Calu3 (cell line): ENCODE data around the gene PIK3C2G. TPM values are rescaled to one million over a fixed set of nuclear protein-coding genes. Genes with fewer than 3 reads are reported as not detected.

ENCODE experiments used
- BruUV-seq: library from RNA; stranded (reverse); fragments of 400-500 nt; replicated peaks from 2 replicates; lab custom pipeline; 2021; lab: Mats Ljungman, UMichigan
- CTCF ChIA-PET: fragments of 300-600 bp; sonication (Branson Sonifier 250); formaldehyde crosslinking; loops from one replicate; lab custom pipeline; 2022; ENCODE audit warnings: antibody characterized with exemption; lab: Charles Lee
- DNase-seq: peaks from one replicate; pipeline ENCODE4 v3.0.0; 2022
- H3K27ac Mint-ChIP-seq: one replicate; pipeline ENCODE4 v1.8.0; 2022; ENCODE audit warnings: mixed read lengths; ENCODE audit not compliant: unreplicated experiment
- H3K27me3 Mint-ChIP-seq: one replicate; pipeline ENCODE4 v1.8.0; 2022; ENCODE audit warnings: mixed read lengths; ENCODE audit not compliant: unreplicated experiment
- H3K36me3 Mint-ChIP-seq: one replicate; pipeline ENCODE4 v1.8.0; 2022; ENCODE audit warnings: mild to moderate bottlenecking, moderate library complexity, mixed read lengths; ENCODE audit not compliant: insufficient read depth, unreplicated experiment
- H3K4me1 Mint-ChIP-seq: one replicate; pipeline ENCODE4 v1.8.0; 2022; ENCODE audit warnings: mild to moderate bottlenecking, low read depth, mixed read lengths; ENCODE audit not compliant: unreplicated experiment
- H3K4me3 Mint-ChIP-seq: one replicate; pipeline ENCODE4 v1.8.0; 2022; ENCODE audit warnings: mild to moderate bottlenecking, low read depth, moderate library complexity, mixed read lengths; ENCODE audit not compliant: unreplicated experiment
- H3K9me3 Mint-ChIP-seq: one replicate; pipeline ENCODE4 v1.8.0; 2022; ENCODE audit warnings: low read depth, mixed read lengths; ENCODE audit not compliant: unreplicated experiment
- CTCF ChIP-seq: fragments of 200-600 bp; IDR thresholded peaks from one replicate; pipeline ENCODE4 v1.8.0; 2022; ENCODE audit warnings: antibody characterized with exemption; ENCODE audit not compliant: unreplicated experiment
- intact Hi-C: fragments of 100-400 bp; cut with micrococcal nuclease; formaldehyde crosslinking; loops from one replicate; pipeline ENCODE4 v1.10.0; 2022; ENCODE audit not compliant: unreplicated experiment
- total RNA-seq: library from RNA; stranded (reverse); gene quantifications from 2 replicates; pipeline ENCODE4 v1.2.3, GENCODE V29; 2022

Gene PIK3C2G
- total RNA-seq, 1 experiment from 2014 or later, result 24.0 TPM

GRCh38 chr12:18651525-18651924 is 390.2 kb downstream of the PIK3C2G start:
- CTCF ChIA-PET, result no interaction called here
- H3K9me3 Mint-ChIP-seq, result no peaks in the 10 kb centered on the region

GRCh38 chr12:18652596-18652995 is 391.3 kb downstream of the PIK3C2G start:
- BruUV-seq, result no TSS peak
- no peaks in the 10 kb centered on the region for H3K36me3 Mint-ChIP-seq
- H3K27me3 Mint-ChIP-seq, result no peaks in the 10 kb centered on the region

More at GRCh38 chr12:18651525-18651924, 390.2 kb downstream of the PIK3C2G start:
- no peaks in the 10 kb centered on the region for H3K27me3 Mint-ChIP-seq
- no peak overlapping the region for H3K27ac Mint-ChIP-seq
- intact Hi-C loops, result no loop called here
- peaks cover 6% of the 10 kb centered on the region for H3K4me1 Mint-ChIP-seq
- H3K4me3 Mint-ChIP-seq, result no peak overlapping the region
- H3K36me3 Mint-ChIP-seq, result no peaks in the 10 kb centered on the region
- BruUV-seq, result no TSS peak
- no peak for DNase-seq
- TF ChIP-seq CTCF, result no peak

GRCh38 chr12:18653465-18653864 is 392.1 kb downstream of the PIK3C2G start:
- intact Hi-C loops, result no loop called here
- no TSS peak for BruUV-seq
- CTCF ChIA-PET, result no interaction called here
- TF ChIP-seq CTCF, result no peak
- no peak overlapping the region for H3K27ac Mint-ChIP-seq
- no peaks in the 10 kb centered on the region for H3K36me3 Mint-ChIP-seq
- H3K27me3 Mint-ChIP-seq, result no peaks in the 10 kb centered on the region
- no peak overlapping the region for H3K4me3 Mint-ChIP-seq
- H3K4me1 Mint-ChIP-seq, result no peaks in the 10 kb centered on the region
- H3K9me3 Mint-ChIP-seq, result no peaks in the 10 kb centered on the region
- no peak for DNase-seq

More at GRCh38 chr12:18652596-18652995, 391.3 kb downstream of the PIK3C2G start:
- H3K9me3 Mint-ChIP-seq, result no peaks in the 10 kb centered on the region
- CTCF ChIA-PET, result no interaction called here
- DNase-seq, result no peak
- H3K4me3 Mint-ChIP-seq, result no peak overlapping the region
- no peaks in the 10 kb centered on the region for H3K4me1 Mint-ChIP-seq
- no peak overlapping the region for H3K27ac Mint-ChIP-seq
- intact Hi-C loops, result no loop called here
- TF ChIP-seq CTCF, result no peak

GRCh38 chr12:18655351-18655750 is 394.0 kb downstream of the PIK3C2G start:
- H3K4me3 Mint-ChIP-seq, result no peak overlapping the region
- TF ChIP-seq CTCF, result no peak
- no peaks in the 10 kb centered on the region for H3K27me3 Mint-ChIP-seq
- no peak overlapping the region for H3K27ac Mint-ChIP-seq
- no TSS peak for BruUV-seq
- CTCF ChIA-PET, result no interaction called here
- no peaks in the 10 kb centered on the region for H3K4me1 Mint-ChIP-seq
- no peak for DNase-seq
- no peaks in the 10 kb centered on the region for H3K36me3 Mint-ChIP-seq
- intact Hi-C loops, result no loop called here
- no peaks in the 10 kb centered on the region for H3K9me3 Mint-ChIP-seq
